ENCODE results near the gene TRMT112. TPM values are rescaled to one million over a fixed set of nuclear protein-coding genes. Genes with fewer than 3 reads are reported as not detected.

The TRMT112 gene
- 97.5 TPM for total RNA-seq
- long read RNA-seq, transcript TRMT112-206 (4 exons, 1,106 nt): major isoform, 35 of 39 reads
- long read RNA-seq, partial matches to known transcripts: 0 of 39 reads
- long read RNA-seq, other reads (novel, unspliced or antisense): 0 of 39 reads

DNA sequence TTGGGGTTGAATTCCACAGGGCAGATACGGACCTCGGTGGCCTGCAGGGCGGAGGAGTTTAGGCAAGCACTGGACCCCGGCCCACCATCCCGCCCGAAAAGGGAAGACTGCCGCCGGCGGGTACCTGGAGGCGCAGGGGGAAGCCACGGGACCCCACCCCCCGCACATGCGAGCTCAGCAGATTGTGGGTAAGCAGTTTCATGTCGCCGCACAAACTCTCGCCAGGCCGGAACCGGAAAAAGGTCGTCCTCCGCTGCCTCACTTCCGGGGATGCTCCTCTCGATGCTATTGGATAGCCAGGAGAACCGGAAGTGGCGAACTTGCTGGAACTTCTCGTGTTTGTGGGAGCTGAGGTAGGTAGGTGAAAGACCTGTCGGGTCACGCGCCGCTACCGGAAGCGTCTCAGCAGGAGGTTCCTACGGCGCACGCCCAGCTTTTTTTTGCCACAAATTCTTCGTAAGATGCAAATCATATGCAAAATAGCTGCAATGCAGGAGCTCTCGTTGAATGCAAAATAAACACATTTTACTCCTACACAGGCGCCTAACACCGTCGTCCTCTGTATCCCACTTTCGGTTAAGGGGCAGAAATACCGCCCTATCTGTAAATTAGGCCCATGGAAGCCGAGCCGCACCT lies at the start of gene TRMT112:
Gene TRMT112 (minus strand): TSS at position 235 of the 636 bp plus-strand sequence. CDS start 33 bp downstream, at position 202.
- intact Hi-C loops (cut with DNase I): loop anchor here (5.0 kb wide), 1 partner anchor 40 kb away; the partner anchor contains the start of gene RPS6KA4
- peak; percentile 96 for DNase-seq
- ATAC-seq (ENCODE audit: poor library complexity): peak; percentile 85

DNA sequence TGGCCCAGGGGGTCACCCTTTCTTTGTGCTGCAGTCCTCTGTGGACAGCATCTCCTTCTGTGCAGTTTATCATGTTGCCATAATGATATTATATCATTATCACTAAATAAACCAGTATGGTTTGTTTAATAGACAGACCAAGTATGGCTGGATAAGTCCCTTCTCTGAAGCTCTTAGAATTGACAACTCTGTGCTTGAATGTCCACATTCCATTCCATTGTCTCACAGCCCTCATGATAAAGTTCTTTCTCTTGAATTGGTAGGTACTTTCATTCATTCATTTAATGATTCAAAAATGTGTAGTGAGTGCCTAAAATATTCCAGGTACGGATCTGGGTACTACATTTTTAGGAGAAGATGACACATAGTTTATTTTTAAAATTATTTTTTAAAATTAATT lies 49.4 kb upstream of the TRMT112 start:
- ATAC-seq (ENCODE audit: poor library complexity) (no peak), DNase-seq (no peak)
- intact Hi-C loops (cut with DNase I): no loop called here

DNA sequence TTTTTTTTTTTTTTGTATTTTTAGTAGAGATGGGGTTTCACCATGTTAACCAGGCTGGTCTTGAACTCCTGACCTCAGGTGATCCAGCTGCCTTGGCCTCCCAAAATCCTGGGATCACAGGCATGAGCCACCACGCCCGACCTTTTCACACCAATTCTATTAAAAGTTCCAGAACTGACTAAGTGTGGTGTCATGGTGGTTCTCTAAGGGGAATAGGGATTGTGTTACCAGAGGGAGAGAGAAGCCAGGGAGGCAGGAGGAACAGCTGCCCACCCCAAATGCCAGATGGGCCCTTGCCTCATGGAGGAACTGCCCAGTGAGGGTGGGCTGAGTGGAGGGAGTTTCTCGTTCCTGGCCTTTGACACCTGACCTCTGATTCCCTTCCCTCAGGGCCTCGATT lies 47.6 kb upstream of the TRMT112 start:
- DNase-seq (no peak), ATAC-seq (ENCODE audit: poor library complexity) (no peak)
- intact Hi-C loops (cut with DNase I): no loop called here

DNA sequence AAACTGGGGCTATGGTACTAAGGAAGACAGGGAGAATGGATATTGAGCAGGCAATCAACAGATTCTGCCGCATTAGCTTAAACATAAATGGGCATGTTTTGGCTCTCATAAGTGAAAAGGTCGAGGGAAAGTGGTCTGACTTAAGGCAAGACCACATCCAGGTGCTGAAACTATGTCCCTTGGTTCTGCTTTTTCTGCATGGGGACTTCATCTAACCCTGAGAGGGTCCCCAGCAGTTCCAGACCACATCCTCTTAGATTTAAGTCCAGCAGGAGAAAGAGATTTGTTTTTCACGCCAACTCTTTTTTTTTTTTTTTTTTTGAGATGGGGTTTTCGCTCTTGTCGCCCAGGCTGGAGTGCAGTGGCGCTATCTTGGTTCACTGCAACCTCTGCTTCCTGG lies 47.1 kb upstream of the TRMT112 start:
- no peak for DNase-seq
- ATAC-seq (ENCODE audit: poor library complexity): no peak
- intact Hi-C loops (cut with DNase I): no loop called here

DNA sequence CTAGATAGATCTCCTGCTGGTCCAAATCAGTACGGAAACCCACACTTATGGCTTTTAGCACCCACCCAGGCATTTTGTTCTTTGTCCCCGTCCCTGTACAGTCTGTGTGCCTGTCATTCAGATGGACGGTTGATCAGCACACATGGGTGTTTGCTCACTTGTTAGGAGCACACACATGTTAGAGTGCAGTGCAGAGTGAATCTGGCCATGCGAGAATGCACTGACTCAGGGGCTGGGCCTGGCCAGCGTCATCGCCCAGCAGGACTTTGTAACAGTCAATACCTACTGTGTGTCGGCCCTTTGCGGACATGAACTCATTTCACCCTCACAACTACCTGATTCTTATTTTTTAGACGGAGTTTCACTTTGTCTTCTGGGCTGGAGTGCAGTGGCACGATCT lies 45.0 kb upstream of the TRMT112 start:
- no peak for ATAC-seq (ENCODE audit: poor library complexity)
- intact Hi-C loops (cut with DNase I): no loop called here
- no peak for DNase-seq

DNA sequence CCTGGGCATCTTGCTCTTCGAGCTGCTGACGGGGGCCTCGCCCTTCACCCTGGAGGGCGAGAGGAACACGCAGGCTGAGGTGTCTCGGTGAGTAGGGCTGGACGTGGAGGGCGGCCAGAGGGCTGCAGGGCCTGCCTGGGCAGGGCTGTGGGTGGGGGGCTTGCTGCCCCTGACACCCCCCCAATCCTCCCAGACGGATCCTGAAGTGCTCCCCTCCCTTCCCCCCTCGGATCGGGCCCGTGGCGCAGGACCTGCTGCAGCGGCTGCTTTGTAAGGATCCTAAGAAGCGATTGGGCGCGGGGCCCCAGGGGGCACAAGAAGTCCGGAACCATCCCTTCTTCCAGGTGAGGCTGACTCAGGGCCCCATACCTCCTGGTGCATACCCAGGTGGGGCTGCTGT lies 44.3 kb upstream of the TRMT112 start:
- DNase-seq (no peak), ATAC-seq (ENCODE audit: poor library complexity) (no peak)
- intact Hi-C loops (cut with DNase I): no loop called here

DNA sequence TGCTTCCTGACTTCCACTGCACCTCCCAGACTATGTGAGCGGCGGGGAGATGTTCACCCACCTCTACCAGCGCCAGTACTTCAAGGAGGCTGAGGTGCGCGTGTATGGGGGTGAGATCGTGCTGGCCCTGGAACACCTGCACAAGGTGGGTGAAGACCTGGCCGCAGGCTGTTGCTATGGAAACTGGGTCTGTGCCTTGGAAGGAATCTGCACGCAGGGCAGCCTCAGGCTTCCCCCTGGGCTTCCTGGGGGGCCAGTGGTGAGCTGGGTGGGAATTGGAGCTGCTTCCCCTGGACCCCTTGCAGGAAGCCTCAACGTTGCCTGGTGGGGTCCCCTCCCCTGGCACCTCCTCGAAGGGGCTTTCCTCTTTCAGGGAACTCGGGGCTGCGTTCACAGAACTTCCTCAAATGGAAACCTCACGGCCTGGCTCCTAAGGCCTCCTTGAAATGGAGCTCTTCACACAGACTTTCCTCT lies 43.1 kb upstream of the TRMT112 start:
- intact Hi-C loops (cut with DNase I): no loop called here
- ATAC-seq (ENCODE audit: poor library complexity) (no peak), DNase-seq (no peak)

DNA sequence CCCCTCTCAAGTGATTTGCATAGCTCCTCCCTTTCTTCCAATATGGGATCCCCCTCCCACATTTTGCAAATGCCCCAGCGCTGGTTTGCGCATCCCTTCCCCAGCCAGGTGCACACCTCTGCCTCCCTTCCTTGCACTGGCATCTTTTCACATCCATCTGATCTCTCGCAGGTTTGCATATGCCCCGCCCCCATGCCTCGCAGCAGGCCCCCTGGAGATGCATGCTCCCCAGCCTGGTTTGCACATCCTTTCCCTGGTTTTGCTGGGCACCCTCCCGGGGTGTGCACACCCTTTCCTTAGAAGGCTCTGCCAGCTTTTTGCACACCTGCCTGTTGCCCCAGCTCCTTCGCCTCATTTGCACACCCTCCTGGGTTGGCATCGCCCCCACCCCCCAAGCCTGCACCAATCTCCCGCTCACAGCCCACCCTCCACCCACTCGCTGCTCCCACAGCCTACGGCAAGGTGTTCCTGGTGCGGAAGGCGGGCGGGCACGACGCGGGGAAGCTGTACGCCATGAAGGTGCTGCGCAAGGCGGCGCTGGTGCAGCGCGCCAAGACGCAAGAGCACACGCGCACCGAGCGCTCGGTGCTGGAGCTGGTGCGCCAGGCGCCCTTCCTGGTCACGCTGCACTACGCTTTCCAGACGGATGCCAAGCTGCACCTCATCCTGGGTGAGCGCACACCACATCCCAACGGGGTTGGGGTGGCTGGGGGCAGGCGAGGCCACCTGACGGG lies 42.5 kb upstream of the TRMT112 start:
- ATAC-seq (ENCODE audit: poor library complexity): no peak
- DNase-seq: no peak
- intact Hi-C loops (cut with DNase I): loop anchor here (5.0 kb wide), 1 partner anchor 43 kb away; the partner anchor contains the start of genes PRDX5 and TRMT112

DNA sequence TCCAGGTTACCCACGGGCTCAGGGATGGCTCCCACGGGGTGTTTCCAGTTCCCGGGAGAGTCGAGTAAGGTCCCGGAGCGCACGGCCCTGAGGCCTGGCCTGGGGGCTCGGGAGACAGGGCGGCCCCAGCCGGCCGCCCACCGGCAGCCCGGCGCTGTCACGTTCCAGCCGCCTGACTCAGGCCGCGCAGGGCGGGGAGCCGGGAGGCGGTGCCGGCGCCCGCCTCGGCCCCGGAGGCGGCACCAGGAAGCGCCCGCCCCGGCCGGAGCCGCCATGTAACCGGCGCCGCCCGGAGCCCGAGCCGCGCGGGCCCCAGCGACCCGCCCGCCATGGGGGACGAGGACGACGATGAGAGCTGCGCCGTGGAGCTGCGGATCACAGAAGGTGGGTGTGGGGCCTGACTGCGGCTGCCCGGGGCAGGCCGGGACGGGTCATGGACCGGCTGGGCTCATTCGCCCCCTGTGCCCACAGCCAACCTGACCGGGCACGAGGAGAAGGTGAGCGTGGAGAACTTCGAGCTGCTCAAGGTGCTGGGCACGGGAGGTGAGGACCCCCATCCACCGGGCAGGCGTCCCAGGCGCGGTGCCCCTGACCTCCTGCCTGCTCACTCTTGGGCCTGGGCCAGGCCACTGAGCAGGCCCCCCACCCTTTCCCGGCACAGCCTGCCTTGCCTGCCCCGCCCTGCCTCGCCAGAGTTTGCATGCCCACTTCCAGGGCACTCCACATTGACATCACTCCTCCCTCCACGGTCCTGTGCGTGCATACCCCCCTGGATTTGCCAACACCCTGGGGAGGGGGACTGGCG lies 41.8 kb upstream of the TRMT112 start, which contains the start of gene RPS6KA4:
Gene RPS6KA4 (plus strand): TSS at position 256 of the 805 bp plus-strand sequence. CDS start 74 bp downstream, at position 330.
- intact Hi-C loops (cut with DNase I): loop anchor here (5.0 kb wide), 1 partner anchor 42 kb away; the partner anchor contains the start of genes PRDX5 and TRMT112
- peak; percentile 91 for ATAC-seq (ENCODE audit: poor library complexity)
- peak; percentile 77 for DNase-seq

DNA sequence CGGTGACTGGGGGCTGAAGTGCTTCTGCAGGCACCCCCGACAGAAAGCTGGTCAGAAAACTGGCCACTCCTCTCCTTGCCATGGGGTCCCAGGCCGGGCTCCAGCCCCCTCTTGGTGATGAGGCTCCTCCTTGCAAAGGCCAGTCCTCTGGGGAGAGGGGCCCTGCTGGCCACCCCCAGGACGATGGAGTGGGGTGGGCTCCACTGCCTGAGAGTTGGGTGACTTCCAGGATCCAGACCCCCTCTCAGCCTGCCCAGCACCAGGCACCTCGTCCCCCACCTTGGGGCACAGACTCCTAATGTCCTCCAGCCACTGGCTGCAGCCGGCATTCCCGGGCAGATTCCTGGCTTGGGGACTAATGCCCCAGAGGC lies 41.2 kb upstream of the TRMT112 start:
- peak; percentile 23 for ATAC-seq (ENCODE audit: poor library complexity)
- no peak for DNase-seq
- intact Hi-C loops (cut with DNase I): loop anchor here (5.0 kb wide), 1 partner anchor 41 kb away; the partner anchor contains the start of genes PRDX5 and TRMT112

DNA sequence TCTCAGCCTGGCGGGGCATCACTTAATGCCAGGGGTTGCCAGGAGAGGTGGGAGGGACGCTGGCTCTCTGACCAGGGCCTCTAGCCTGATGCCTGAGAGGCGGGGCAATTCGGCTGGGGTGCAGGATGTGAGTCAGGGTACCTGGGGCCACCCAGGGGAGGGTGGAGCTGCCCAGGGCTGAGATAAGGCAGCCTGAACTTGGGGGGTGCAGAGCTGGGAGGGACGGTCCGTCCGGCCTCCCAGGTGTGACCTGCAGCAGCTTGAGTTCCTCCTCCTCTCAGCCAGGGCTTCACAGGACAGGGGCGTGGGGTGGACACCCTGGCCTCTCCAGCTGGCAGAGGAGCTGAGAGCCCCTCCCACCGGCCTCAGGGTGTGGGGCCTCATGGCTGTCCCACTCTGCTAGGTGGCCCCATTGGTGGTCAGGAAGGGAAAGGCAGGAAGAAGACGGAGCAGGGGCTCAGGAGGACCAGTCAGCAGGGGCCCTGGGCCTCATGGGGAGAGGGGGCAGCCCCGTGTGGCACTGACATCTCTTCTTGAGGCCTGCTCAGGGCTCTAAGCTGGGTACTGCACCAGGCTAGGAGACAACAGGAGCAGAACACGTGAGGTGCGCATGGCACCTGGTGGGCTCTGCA lies 40.7 kb upstream of the TRMT112 start:
- DNase-seq: no peak
- intact Hi-C loops (cut with DNase I): loop anchor here (5.0 kb wide), 1 partner anchor 41 kb away; the partner anchor contains the start of genes PRDX5 and TRMT112
- ATAC-seq (ENCODE audit: poor library complexity): no peak

DNA sequence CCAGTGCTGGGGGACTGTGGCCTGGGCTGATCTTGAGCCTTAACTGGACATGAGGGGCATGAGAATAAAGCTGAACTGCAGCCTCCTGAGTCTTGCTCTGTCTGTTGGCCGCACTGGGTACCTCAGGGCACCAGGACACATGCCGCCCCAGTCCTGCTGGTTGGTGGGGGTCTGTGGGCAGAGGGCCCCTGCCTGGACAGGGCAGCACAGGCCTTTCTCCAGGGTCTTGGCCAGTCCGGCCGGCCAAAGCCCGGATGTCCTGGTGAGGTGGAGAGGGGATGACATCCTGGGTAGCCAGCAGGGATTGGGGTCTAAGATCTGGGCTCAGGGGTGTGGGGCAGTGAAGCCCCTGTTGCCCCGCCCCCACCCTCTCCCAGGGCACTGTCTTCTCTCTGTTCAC lies 40.1 kb upstream of the TRMT112 start:
- intact Hi-C loops (cut with DNase I): loop anchor here (5.0 kb wide), 1 partner anchor 40 kb away; the partner anchor contains the start of genes PRDX5 and TRMT112
- DNase-seq: no peak
- ATAC-seq (ENCODE audit: poor library complexity): no peak

DNA sequence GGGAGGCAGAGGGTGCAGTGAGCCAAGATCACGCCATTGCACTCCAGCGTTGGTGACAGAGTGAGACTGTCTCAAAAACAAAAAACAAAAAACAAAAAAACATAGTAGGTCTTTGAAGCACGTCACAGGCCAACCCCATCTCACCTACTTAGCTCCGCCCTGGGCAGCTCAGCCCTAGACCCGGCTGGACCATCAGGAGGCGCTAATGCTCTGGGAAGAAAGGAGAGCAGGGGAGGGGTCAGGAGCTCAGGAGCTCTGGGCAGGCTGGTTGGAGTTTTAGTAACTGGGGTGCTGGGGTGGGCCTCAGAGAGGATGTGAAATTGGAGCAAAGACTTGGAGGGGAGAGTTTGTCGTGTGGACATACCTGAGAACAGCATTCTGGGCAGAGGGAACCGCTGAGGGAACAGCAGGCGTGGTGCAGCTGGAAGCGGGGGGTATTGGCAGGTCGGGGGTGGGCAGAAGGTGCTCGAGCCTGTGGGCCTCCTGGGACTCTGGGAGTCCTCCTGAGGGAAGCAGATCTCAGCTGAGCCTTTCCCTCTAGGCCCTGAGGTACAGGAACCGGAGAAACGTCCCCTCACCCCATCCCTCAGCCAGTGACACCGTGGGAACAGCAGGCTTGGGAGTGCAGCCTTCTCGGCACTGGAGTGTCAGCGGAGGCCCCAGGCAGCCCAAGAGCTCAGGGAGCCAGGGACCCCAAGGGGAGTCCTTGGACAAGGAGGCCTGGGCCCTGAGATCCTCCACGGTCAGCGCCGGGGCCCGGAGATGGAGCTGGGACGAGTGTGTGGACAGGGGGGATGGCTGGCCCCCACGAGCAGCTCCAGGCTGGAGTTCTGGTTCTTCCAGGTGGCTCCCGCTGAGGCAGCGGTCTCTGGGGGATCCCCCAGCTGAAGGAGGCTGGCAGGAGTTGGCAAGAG lies 39.4 kb upstream of the TRMT112 start:
- ATAC-seq (ENCODE audit: poor library complexity): no peak
- DNase-seq: no peak
- intact Hi-C loops (cut with DNase I): loop anchor here (5.0 kb wide), 1 partner anchor 39 kb away; the partner anchor contains the start of genes PRDX5 and TRMT112

DNA sequence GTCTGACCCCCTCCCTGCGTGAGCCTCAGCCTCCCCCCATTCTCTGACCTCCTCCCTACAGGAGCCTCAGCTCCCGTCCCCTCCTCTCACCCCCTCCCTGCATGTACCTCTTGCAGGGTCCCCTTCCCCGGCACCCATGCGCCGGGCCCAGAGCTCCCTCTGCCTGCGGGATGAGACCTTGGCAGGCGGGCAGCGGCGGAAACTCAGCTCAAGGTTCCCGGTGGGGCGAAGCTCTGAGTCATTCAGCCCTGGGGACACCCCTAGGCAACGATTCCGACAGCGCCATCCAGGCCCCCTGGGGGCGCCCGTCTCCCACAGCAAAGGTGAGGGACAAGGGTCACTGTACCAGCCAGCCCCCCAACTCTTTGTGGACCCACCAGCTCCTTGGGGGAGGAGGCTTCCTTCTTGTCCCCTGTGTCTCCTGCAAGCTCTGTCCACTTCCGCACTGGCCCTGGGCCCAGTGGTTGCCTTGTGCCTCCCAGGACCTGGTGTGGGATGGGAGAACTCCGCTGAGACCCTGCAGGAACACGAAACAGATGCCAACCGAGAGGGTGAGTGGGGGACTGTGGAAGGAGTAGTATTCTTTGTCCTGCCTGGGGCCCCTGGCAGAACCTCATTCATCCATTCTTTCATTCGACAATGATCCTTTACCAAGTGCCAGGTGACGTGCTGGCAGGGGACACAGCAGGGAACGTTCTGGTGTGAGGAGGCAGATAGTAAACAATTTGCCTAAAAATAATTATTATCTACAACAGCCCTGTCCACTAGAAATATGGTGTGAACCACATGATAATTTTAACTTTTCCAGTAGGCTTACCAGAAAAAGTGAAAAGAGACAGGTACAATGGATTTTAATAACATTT lies 38.0 kb upstream of the TRMT112 start:
- intact Hi-C loops (cut with DNase I): loop anchor here (5.0 kb wide), 1 partner anchor 38 kb away; the partner anchor contains the start of genes PRDX5 and TRMT112
- peak; percentile 87 for DNase-seq
- ATAC-seq (ENCODE audit: poor library complexity): peak; percentile 76

DNA sequence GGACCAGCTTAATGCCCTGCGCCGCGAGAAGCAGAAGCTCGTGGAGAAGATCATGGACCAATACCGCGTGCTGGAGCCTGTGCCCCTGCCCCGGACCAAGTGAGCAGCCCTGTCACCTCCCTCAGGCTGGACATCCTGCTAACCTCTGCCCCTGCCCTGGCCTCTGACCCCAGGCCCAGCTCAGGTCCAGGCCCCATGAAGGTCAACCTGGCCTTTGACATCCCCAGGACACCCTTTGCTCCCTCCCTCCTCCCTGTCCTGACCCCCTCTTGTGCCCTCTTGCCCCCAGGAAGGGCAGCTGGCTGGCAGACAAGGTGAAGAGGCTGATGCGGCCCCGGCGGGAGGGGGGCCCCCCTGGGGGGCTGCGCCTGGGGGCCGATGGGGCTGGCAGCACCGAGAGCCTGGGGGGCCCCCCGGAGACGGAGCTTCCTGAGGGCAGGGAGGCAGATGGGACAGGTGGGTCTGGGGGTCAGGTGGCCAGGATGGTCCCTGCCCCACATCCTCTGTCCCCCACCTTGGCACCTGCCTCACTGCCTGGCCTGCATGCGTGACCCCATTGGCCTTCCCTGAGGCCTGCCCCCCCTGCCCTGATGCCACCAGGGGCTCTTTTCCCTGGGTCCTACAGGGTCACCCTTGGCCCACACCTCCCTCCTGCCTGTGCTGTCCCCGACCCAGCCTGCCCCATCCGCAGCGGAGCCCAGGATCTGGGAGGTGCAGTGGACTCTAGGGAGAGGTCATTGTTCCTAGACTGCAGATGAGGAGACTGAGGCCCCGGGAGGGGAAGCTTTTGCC lies 36.6 kb upstream of the TRMT112 start:
- intact Hi-C loops (cut with DNase I): no loop called here
- DNase-seq (no peak), ATAC-seq (ENCODE audit: poor library complexity) (no peak)
